SU-DHL-6 (cell line): ENCODE data around the gene ARAP1.
A peak's percentile ranks its signal among the peaks of the same experiment; 100 is the strongest.

ENCODE experiments used
- H2AFZ ChIP-seq: fragments of 200-600 bp; sonication (generic); 2 replicates; pipeline ENCODE4 v1.6.1; 2014; ENCODE audit warnings: low read depth, mild to moderate bottlenecking, moderate library complexity, mixed read lengths, antibody characterized with exemption, low read length; ENCODE audit not compliant: severe bottlenecking
- H3F3A ChIP-seq: fragments of 200-600 bp; shearing (Covaris generic); 2 replicates; pipeline ENCODE4 v1.6.0; 2016; ENCODE audit warnings: antibody characterized with exemption, mild to moderate bottlenecking; ENCODE audit not compliant: insufficient read depth
- H3K27ac ChIP-seq: fragments of 200-600 bp; sonication (generic); 2 replicates; pipeline ENCODE4 v1.5.1; 2016; ENCODE audit warnings: low read depth, mild to moderate bottlenecking, low read length, moderate library complexity, mixed read lengths
- H3K27me3 ChIP-seq: fragments of 200-600 bp; sonication (generic), shearing (Covaris generic); 2 replicates; pipeline ENCODE4 v1.6.0; 2014; ENCODE audit warnings: mild to moderate bottlenecking, low read length
- H3K36me3 ChIP-seq: fragments of 200-600 bp; sonication (generic); 2 replicates; pipeline ENCODE4 v1.6.1; 2014; ENCODE audit warnings: mild to moderate bottlenecking, low read length, mixed read lengths
- H3K4me2 ChIP-seq: fragments of 300-600, 200-600 bp; shearing (Covaris generic), sonication (generic); 2 replicates; pipeline ENCODE4 v1.6.0; 2014; ENCODE audit warnings: low read length, low read depth, mild to moderate bottlenecking; ENCODE audit not compliant: poor library complexity, severe bottlenecking
- H3K4me3 ChIP-seq: fragments of 200-600 bp; sonication (generic); 2 replicates; pipeline ENCODE4 v1.5.1; 2014; ENCODE audit warnings: antibody characterized with exemption, low read length, mild to moderate bottlenecking, mixed read lengths; ENCODE audit not compliant: insufficient read depth, poor library complexity, severe bottlenecking
- H3K79me2 ChIP-seq: fragments of 200-600 bp; sonication (generic); 2 replicates; pipeline ENCODE4 v1.6.1; 2014; ENCODE audit warnings: mild to moderate bottlenecking, low read length, moderate library complexity; ENCODE audit not compliant: insufficient read depth
- H3K9ac ChIP-seq: fragments of 200-600 bp; sonication (generic); 2 replicates; pipeline ENCODE4 v1.7.0; 2014; ENCODE audit warnings: mild to moderate bottlenecking, low read length
- H3K9me2 ChIP-seq: fragments of 200-600 bp; sonication (generic); replicated peaks from 2 replicates; pipeline ENCODE4 v1.6.1; 2014; ENCODE audit warnings: low read length; ENCODE audit not compliant: insufficient read depth
- H3K9me3 ChIP-seq: fragments of 200-600 bp; sonication (generic); 2 replicates; pipeline ENCODE4 v1.6.1; 2014; ENCODE audit warnings: low read length, mixed read lengths; ENCODE audit not compliant: insufficient read depth
- H4K20me1 ChIP-seq: fragments of 200-600 bp; sonication (generic); 2 replicates; pipeline ENCODE4 v1.6.1; 2014; ENCODE audit warnings: low read depth, mild to moderate bottlenecking, antibody characterized with exemption, low read length, moderate library complexity, mixed read lengths
- EZH2phosphoT487 ChIP-seq: fragments of 200-600 bp; sonication (generic), shearing (Covaris generic); conservative IDR thresholded peaks from 2 replicates; pipeline ENCODE4 v1.6.1; 2018; ENCODE audit warnings: mild to moderate bottlenecking, antibody characterized with exemption, low read length, moderate library complexity, mixed read lengths
- TF ChIP-seq, protein P1 (sequence below): fragments of 200-600 bp; sonication (generic); IDR thresholded peaks from one replicate; pipeline ENCODE4 v1.5.1; 2017; ENCODE audit warnings: antibody characterized with exemption, mild to moderate bottlenecking, low read length, moderate library complexity; ENCODE audit not compliant: insufficient read depth, poor library complexity, severe bottlenecking

Gene ARAP1

DNA sequence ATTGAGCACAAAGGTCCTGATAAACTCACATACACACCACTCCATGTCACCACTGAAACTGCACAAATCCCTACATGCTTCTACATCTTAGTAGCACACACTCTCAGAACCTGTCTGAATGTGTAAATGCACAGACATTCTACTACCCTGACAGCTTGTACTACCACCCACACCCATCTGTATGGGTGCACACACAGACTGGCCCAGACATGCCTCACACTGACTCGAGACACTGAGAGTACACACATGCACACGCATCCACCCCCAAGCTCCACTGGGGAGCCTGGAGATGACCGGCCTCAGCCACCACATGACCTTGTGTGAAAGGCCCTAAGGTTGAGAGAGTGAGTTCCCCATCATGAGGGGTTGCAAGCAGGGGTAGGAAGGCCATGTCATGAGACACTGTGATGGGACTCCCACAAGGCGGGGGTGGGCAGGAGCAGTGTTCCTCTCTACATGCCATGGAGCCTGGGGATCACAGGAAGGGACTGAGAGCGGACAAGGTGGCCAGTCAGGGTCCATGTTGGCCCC, 28.1 kb downstream of the ARAP1 start:
- TF ChIP-seq, protein P1, sequence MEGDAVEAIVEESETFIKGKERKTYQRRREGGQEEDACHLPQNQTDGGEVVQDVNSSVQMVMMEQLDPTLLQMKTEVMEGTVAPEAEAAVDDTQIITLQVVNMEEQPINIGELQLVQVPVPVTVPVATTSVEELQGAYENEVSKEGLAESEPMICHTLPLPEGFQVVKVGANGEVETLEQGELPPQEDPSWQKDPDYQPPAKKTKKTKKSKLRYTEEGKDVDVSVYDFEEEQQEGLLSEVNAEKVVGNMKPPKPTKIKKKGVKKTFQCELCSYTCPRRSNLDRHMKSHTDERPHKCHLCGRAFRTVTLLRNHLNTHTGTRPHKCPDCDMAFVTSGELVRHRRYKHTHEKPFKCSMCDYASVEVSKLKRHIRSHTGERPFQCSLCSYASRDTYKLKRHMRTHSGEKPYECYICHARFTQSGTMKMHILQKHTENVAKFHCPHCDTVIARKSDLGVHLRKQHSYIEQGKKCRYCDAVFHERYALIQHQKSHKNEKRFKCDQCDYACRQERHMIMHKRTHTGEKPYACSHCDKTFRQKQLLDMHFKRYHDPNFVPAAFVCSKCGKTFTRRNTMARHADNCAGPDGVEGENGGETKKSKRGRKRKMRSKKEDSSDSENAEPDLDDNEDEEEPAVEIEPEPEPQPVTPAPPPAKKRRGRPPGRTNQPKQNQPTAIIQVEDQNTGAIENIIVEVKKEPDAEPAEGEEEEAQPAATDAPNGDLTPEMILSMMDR = no peak
- no peak for TF ChIP-seq EZH2phosphoT487
- Histone ChIP-seq H2AFZ (no peak overlapping the region), H4K20me1 (no peaks in the 10 kb centered on the region), H3K9me2 (no peaks in the 10 kb centered on the region), H3F3A (no peaks in the 10 kb centered on the region), H3K4me2 (no peak overlapping the region), H3K9ac (no peak overlapping the region), H3K9me3 (no peaks in the 10 kb centered on the region), H3K4me3 (no peak overlapping the region), H3K79me2 (peaks cover 29% of the 10 kb centered on the region), H3K27me3 (no peaks in the 10 kb centered on the region), H3K27ac (no peak overlapping the region), H3K36me3 (no peaks in the 10 kb centered on the region)

DNA sequence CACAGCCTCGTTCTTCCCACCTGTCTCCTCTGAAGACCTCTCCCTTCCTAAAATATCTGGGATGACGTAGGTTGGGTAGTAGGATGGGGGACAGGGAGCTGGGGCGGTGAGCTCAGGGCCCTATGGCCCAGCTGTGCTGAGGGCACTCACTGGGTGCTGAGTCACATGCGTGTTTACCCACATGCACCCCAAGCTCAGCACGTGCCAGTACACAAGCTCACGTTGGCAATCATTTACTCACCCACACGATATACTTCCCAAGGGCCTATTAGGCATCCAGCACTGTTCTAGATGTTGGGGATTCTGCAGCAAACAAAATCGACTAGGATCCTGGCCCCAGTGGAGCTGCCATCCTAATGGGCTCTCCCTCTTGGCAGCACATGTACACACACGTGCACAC, 28.7 kb downstream of the ARAP1 start:
- Histone ChIP-seq H3K9ac (no peak overlapping the region), H3K4me2 (no peak overlapping the region), H3K79me2 (peaks cover 35% of the 10 kb centered on the region), H3K36me3 (no peaks in the 10 kb centered on the region), H3K9me2 (no peaks in the 10 kb centered on the region), H3F3A (no peaks in the 10 kb centered on the region), H3K27me3 (no peaks in the 10 kb centered on the region), H3K9me3 (no peaks in the 10 kb centered on the region), H2AFZ (no peak overlapping the region), H4K20me1 (no peaks in the 10 kb centered on the region), H3K4me3 (no peak overlapping the region), H3K27ac (no peak overlapping the region)
- no peak for TF ChIP-seq EZH2phosphoT487
- TF ChIP-seq, protein P1 = no peak

DNA sequence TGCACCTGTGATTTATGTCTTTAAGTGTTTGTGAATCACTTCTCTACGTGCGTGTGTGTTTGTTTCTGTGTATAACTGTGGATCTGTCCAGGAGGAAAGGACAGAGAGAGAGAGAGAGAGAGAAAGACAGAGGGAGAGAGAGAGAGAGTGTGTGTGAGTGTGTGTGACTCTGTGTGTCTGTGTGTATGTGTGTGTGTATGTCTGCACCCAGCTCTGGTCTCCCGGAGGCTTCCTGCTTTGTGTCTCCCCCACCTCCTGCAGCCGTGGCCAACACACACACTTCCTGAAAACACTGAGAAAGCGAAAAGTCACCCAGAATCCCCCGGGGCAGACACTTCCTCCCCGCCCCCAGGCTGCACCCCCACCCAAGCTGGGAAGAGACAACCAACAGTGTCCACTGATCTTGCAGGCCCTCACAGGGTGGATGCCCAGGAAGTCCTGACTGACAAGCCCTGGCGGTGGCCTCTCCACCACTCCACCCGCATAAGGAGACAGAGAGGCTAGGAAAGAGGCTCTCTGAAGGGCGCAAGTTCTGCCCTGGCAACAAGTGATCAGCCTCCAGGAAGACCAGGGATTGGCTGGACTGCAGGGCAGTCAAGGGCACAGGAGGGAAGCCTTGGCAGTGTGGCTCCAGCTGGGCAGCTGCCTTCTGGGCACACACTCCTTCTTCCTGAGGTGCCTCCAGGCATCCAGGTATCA, 30.0 kb downstream of the ARAP1 start:
- Histone ChIP-seq H3K9me3 (no peaks in the 10 kb centered on the region), H3K4me2 (peak overlapping the region; percentile 80), H3K4me3 (peak overlapping the region; percentile 67), H3K79me2 (peaks cover 46% of the 10 kb centered on the region), H3F3A (no peaks in the 10 kb centered on the region), H4K20me1 (no peaks in the 10 kb centered on the region), H3K27me3 (no peaks in the 10 kb centered on the region), H3K27ac (peak overlapping the region; percentile 69), H3K36me3 (no peaks in the 10 kb centered on the region), H3K9me2 (no peaks in the 10 kb centered on the region), H2AFZ (peak overlapping the region; percentile 83), H3K9ac (peak overlapping the region; percentile 78)
- TF ChIP-seq EZH2phosphoT487 = no peak
- TF ChIP-seq, protein P1 = no peak
